HG03460 (cell line): Measurements from ENCODE around the gene SNX13.

ENCODE experiments used
- ATAC-seq: cut with Tn5 transposase; IDR thresholded peaks from one replicate; pipeline ENCODE4 v1.9.1; 2021; ENCODE audit not compliant: unreplicated experiment

Gene SNX13, protein sequence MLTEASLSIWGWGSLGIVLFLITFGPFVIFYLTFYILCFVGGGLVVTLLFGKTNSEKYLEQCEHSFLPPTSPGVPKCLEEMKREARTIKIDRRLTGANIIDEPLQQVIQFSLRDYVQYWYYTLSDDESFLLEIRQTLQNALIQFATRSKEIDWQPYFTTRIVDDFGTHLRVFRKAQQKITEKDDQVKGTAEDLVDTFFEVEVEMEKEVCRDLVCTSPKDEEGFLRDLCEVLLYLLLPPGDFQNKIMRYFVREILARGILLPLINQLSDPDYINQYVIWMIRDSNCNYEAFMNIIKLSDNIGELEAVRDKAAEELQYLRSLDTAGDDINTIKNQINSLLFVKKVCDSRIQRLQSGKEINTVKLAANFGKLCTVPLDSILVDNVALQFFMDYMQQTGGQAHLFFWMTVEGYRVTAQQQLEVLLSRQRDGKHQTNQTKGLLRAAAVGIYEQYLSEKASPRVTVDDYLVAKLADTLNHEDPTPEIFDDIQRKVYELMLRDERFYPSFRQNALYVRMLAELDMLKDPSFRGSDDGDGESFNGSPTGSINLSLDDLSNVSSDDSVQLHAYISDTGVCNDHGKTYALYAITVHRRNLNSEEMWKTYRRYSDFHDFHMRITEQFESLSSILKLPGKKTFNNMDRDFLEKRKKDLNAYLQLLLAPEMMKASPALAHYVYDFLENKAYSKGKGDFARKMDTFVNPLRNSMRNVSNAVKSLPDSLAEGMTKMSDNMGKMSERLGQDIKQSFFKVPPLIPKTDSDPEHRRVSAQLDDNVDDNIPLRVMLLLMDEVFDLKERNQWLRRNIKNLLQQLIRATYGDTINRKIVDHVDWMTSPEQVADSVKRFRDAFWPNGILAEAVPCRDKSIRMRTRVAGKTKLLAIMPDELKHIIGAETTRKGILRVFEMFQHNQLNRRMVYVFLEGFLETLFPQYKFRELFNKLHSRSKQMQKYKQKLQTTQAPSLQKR

GRCh38 chr7:17940302-17940883 lies at the start of gene SNX13:
Gene SNX13 (minus strand): TSS chr7:17940494. CDS start chr7:17940295, 199 bp downstream.
- ATAC-seq, result peak; percentile 95

DNA sequence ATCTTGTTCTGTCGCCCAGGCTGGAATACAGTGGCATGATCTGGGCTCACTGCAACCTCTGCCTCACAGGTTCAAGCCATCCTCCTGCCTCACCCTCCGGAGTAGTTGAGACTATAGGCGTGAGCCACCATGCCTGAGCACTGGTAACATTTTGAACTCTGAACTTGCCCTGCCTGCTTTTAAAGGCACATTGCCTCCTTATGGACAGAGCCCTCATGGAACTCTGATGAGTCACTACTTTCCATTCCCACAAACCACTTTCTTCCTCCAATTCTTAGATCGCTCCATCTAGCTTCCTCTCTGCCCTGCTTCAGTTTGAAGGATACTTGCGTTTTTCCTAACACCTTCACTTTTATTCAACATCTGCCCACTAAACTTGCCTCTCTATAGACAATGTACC lies 49.3 kb upstream of the SNX13 start:
- no peak for ATAC-seq

- no peak for ATAC-seq
Measured at GRCh38 chr7:17988858-17989257, 48.6 kb upstream of the SNX13 start.

DNA sequence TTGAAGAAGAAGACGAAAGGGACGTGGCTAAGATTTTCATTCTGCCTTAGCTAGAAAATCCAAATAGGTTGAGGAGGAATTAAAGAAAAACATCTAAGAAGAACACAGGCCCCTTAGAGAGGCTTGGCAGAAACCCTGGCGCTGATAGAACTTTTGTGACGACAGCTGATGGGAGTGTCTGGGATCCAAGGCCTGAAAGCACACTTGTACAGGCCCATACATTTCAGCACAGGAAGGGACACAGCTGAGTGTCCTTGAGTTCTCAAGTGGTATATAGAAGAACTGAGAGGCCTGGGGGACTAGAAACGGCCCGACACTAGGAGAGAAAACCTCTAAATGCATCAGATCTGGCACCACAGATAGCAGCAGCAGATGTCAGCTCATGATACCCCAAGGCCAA lies 47.8 kb upstream of the SNX13 start:
- no peak for ATAC-seq

DNA sequence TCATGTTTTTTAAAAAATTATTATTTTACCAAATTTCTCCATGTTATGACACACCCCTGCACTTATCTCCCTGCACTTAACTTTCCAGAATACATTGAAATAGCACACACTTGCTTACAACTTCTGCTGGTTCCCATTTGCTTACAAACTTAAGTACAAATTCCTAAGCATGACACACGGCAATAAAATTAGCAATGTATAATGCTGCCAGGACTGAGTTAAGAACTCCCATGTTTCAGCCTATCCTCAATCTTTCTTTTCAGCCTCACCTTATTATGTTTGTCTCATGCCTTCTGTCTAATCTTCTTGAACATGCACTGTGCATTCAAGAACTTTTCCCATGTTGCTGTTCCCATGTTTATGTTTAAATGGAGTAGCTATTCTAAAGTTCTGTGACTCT lies 46.6 kb upstream of the SNX13 start:
- ATAC-seq, result no peak

DNA sequence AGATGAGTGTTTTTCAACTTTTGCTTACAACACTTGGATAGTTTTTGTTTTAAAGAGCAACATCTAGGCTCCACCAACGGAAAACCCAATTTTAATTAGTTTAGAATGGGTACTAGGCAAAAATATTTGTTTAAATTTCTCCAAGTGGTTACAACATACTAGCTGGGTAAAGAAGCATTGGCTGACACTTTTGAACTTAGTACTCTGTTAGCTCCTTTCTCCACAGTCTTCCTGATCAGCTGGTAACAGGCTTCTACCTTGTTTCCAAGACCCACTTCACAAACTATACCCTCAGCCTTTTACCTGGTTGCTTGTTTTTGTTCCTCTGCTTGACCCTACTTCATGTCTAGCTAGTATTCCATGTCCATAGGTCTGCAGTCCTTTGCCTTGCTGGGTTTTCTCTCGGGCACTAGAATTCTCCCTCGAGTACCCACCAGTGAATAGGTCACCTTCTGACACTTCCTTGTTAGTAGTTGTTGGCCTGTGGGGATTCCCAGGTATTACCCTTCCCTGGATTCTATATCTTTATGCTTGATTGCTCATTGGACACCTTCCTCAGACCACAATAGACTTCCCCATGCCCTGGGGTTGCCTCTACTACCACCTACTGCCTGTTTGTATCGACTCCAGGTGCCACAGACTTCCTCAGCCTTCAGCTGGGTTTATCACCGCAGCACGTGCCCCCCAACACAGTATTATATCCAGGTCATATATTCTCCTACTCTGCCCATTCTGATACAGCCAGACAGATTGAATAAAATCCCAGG lies 45.4 kb upstream of the SNX13 start:
- no peak for ATAC-seq

GRCh38 chr7:17984288-17984687 lies 44.0 kb upstream of the SNX13 start:
- no peak for ATAC-seq

DNA sequence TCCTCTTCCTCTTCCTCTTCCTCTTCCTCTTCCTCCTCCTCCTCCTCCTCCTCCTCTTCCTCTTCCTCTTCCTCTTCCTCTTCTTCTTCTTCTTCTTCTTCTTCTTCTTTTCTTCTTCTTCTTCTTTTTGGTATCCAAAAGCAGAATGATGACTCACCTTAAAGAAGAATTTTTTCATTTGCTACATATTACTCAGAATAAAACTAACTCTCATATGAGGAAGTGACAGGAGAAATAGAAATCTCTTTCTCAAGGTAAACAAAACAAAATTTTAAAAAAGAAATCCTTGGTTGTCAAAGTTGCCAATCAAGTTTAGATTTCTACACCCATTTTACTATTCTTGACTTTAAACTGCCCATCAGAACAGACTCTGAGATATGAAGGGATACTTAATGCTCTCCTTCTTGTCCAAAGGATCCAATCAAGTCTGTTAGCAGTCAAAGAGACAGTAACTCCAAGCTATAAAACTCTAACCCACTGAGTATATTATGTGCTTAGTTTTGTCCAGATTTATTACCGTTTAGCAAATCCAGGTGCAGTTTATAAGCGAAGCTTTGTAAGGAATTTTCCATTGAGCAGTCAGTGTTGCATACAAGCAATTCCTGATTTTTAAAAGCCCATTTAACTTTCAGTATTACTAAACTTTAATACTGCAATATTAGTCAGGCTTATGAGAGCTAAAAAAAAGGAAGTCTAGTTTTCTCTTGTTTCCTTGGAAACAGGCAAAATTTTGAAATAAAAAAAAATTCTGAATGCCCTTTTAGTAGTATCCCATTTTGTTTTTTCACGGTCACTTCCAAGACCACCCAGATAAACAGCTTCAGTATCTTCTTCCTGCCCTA lies 43.1 kb upstream of the SNX13 start:
- ATAC-seq, result no peak

GRCh38 chr7:17976952-17977351 lies 36.7 kb upstream of the SNX13 start:
- ATAC-seq, result no peak

GRCh38 chr7:17971411-17971810 lies 31.1 kb upstream of the SNX13 start:
- no peak for ATAC-seq

DNA sequence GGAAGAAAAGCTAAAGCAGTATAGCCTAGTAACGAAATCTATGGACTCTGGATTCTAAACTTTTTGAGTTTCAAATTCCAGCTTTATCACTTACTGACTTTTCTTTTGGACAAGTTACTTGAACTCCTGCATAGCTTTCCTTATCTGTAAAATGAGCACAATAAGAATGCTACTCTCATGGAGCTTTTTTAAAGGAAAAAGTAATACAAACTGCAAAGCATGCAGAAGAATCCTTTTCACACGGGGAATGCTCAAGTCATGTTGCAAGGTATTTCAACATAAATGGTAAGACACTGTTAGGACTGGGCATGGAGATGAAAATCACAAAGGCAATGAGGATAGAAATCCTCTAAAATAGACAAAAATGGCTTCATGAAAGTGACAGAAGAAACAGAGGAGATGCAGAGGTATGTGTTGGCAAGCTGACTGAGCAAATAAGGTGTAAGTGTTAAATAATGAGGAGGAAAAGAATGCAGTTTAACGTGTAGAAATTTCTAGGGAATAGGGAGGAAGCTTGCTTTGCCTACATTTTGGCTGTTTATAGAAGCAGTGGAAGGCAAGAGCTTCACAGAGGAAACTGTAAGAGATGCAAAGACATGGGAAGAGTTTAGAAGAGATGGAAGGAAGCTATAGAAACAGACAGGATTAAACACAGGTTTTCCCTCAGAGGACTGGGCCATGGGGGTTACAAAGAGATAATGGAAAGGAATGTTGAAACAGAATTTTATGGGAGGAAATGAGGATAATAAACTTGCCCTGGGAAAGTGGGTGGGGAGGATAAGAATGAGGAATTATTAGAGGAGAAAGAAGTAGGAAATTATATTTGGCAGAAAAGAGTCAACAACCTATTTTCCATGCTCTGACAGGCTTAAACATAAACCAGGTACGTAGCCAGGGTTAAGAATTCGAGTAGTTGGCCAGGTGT lies 28.8 kb upstream of the SNX13 start:
- ATAC-seq, result no peak

GRCh38 chr7:17966706-17967105 lies 26.4 kb upstream of the SNX13 start:
- no peak for ATAC-seq

DNA sequence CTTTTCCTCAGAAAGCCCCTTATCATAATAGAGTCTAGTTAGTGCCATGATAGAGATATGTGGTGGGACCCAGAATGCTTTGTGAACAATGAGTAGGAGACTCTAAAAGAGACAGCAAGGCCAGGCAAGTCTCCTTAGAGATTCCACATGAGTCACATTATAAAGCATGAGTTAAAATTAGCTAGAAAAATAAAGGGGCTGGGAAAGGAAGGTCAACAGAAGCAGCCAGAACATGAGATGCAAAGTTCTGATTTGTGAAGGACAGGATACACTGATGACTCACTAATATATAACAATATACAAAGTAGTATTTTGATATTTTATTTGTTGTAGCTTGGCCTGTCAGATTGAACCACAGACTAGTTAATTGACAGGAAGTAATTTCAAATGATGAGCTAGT lies 25.3 kb upstream of the SNX13 start:
- ATAC-seq, result no peak

- ATAC-seq, result no peak
Measured at GRCh38 chr7:17963281-17963680, 23.0 kb upstream of the SNX13 start.

DNA sequence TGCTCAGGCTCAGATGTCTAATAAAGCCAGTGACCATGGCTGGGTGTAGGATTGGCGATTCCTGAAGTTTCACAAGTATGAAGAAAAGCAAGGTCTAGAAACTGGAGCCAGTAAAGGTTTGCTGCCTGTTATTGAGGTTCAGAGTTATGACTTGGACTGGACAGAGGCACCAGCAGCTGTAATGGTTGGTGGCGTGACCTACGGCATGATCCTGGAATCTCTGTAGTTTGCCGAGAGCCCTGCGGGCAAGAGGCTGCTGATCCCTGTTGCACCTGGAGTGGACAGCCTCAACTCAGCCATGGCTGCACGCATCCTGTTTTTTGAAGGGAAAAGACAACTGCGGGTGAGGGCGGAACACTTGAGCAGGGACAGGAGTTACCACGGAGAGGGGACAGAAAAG lies 22.4 kb upstream of the SNX13 start:
- ATAC-seq, result no peak

DNA sequence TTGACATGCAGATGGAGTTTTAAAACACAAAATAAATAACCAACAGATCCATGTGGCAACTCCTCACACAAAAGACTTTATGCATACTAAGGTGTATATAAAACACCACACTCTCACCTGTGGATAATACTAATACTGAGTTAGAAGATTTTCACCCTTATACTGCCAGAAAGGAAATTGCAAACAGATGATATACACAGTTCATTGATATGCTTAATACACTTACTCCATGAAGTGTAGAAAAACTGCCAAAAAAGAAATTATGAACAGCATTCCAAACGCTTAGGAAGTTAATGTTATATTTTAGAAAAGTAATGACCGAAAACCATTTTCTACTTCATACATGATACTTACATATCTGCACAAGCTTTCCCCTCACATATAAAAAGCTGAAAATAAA lies 17.6 kb upstream of the SNX13 start:
- ATAC-seq, result no peak

DNA sequence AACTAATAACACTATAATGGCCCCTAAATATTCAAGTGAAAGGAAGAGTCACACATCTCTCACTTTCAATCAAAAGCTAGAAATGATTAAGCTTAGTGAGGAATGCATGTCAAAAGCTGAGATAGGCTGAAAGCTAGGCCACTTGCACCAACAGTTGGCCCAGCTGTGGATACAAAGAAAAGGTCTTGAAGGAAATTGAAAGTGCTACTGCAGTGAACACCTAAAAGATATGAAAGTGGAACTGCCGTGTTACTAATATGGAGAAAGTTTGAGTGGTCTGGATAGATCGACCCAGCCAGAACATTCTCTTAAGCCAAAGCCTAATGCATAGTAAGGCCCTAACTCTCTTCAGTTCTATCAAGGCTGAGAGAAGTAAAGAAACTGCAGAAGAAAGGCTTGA lies 12.1 kb upstream of the SNX13 start:
- peak; percentile 100 for ATAC-seq

DNA sequence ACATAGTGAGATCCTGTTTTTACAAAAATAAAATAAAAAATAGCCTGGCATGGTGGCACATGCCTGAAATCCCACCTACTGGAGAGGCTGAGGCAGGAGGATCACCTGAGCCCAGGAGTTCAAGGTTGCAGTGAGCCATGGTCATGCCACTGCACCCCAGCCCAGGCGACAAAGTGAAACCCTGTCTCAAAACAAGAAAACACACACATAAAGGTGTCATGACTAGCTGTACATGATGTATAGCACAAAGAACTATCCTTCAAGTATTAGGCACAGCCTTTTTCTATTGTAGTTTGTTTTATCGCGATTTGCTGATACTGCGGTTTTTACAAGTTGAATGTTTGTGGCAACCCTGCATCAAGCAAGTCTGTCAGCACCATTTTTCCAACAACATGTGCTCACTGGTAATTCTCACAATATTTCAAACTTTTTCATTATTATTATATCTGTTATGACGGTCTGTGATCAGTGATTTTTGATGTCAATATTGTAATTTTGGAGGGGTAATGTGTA lies 11.5 kb upstream of the SNX13 start:
- no peak for ATAC-seq
